Upper lobe of left lung (tissue), 4 donors: ENCODE results near the gene SLC38A2.

Source experiments
- CTCF ChIP-seq, 6 experiments: fragments of 450-650 bp in 4 of 6; fragments of 200-600 bp in 2 of 6; sonication (generic) in 2 of 6; IDR thresholded peaks; one replicate each; pipeline ENCODE4 v1.5.1; 2016 to 2019; ENCODE audit warnings: antibody characterized with exemption in 6 of 6
- EP300 ChIP-seq, 4 donors: sonication (generic); formaldehyde crosslinking; IDR thresholded peaks; one replicate each; pipeline ENCODE4 v1.5.1; 2017; ENCODE audit warnings: antibody characterized with exemption in 4 of 4, control low read depth in 2 of 4

- TF ChIP-seq EP300 (IDR thresholded peaks at IDR 0.05) (no peak), CTCF (IDR thresholded peaks at IDR 0.05) (no peak)
These were observed 43.0 kb upstream of the SLC38A2 start for GRCh38 chr12:46415552-46415951.
